Smooth muscle cell (in vitro differentiated cells): ENCODE results near the gene WDR20. TPM values are rescaled to one million over a fixed set of nuclear protein-coding genes. Genes with fewer than 3 reads are reported as not detected.

Experiments
- DNase-seq: peaks from one replicate; lab custom pipeline; 2025; ENCODE audit not compliant: unreplicated experiment; lab: John Stamatoyannopoulos, UW
- H2AFZ ChIP-seq: fragments of 200-600 bp; sonication (generic); 2 replicates; pipeline ENCODE4 v1.6.0; 2016; ENCODE audit warnings: antibody characterized with exemption, low read depth, mild to moderate bottlenecking
- H3F3A ChIP-seq: fragments of 200-600 bp; sonication (generic); 2 replicates; pipeline ENCODE4 v1.6.0; 2017; ENCODE audit warnings: antibody characterized with exemption, low read depth
- H3K27ac ChIP-seq: fragments of 200-600 bp; sonication (generic); 2 replicates; pipeline ENCODE4 v1.5.1; 2016; ENCODE audit warnings: low read depth, mild to moderate bottlenecking
- H3K27me3 ChIP-seq: fragments of 200-600 bp; sonication (generic); 2 replicates; pipeline ENCODE4 v1.6.1; 2016; ENCODE audit warnings: low read depth, mild to moderate bottlenecking
- H3K36me3 ChIP-seq: fragments of 200-600 bp; sonication (generic); 2 replicates; pipeline ENCODE4 v1.5.1; 2016; ENCODE audit warnings: low read depth
- H3K4me1 ChIP-seq: fragments of 200-600 bp; sonication (generic); 2 replicates; pipeline ENCODE4 v1.5.1; 2016; ENCODE audit warnings: low read depth
- H3K4me2 ChIP-seq: fragments of 200-600 bp; sonication (generic); 2 replicates; pipeline ENCODE4 v1.6.0; 2016; ENCODE audit warnings: mild to moderate bottlenecking
- H3K4me3 ChIP-seq: fragments of 200-600 bp; sonication (generic); 2 replicates; pipeline ENCODE4 v1.5.1; 2016; ENCODE audit warnings: mild to moderate bottlenecking
- H3K79me2 ChIP-seq: fragments of 200-600 bp; sonication (generic); 2 replicates; pipeline ENCODE4 v1.6.0; 2016; ENCODE audit warnings: low read depth, mild to moderate bottlenecking
- H3K9ac ChIP-seq: fragments of 200-600 bp; sonication (generic); 2 replicates; pipeline ENCODE4 v1.6.0; 2016; ENCODE audit warnings: low read depth
- H3K9me3 ChIP-seq: fragments of 200-600 bp; sonication (generic); replicated peaks from 2 replicates; pipeline ENCODE4 v1.5.1; 2016; ENCODE audit warnings: low read depth
- H4K20me1 ChIP-seq: fragments of 200-600 bp; sonication (generic); 2 replicates; pipeline ENCODE4 v1.6.0; 2016; ENCODE audit warnings: low read depth
- WGBS: methylation state at CpG from one replicate; pipeline ENCODE4 v1.1.7; 2016; ENCODE audit warnings: low lambda C conversion rate; 5-methylcytosine and 5-hydroxymethylcytosine counted together
- polyA plus RNA-seq: library from polyadenylated mRNA; unstranded; fragments of >200 nt; fragmentation: Nextera tagmentation; extraction: Ambion mirVana; gene quantifications from 2 replicates; pipeline ENCODE4 v1.2.1, GENCODE V29; 2016
- total RNA-seq: library from RNA; depleted of rRNA; stranded (reverse); fragments of >200 nt; gene quantifications from 2 replicates; pipeline ENCODE4 v1.2.3, GENCODE V29; 2014
- TF ChIP-seq, protein P1 (sequence below): fragments of 200-600 bp; sonication (generic); IDR thresholded peaks from 2 replicates; pipeline ENCODE4 v1.5.1; 2017; ENCODE audit warnings: borderline replicate concordance, mild to moderate bottlenecking, antibody characterized with exemption; ENCODE audit not compliant: insufficient read depth, poor library complexity, severe bottlenecking

Gene WDR20
- total and polyA plus RNA-seq, 2 experiments from 2014 or later = 12.0 to 19.4 TPM

DNA sequence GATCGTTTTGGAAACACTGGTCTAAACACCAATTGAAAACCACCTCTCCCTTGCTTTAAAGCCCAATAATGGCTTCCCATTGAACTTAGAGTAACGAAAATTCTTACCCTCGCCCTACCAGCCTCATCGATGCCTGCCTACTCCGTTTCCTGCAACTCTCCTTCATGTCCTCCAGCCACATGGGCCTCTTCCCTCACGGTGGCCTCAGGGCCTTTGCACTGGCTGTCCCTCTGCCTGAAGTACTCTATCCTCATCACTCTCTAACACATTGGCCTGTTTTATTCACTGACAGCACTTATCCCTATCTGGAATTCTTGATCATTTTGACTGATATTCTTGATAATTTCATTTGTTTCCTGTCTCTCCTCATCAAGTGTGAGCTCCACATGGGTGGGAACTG is 118.4 kb downstream of the WDR20 start:
- Histone ChIP-seq H3K27me3 (no peaks in the 10 kb centered on the region), H4K20me1 (no peaks in the 10 kb centered on the region), H2AFZ (no peak overlapping the region), H3F3A (no peaks in the 10 kb centered on the region), H3K79me2 (no peaks in the 10 kb centered on the region), H3K4me1 (peaks cover 3% of the 10 kb centered on the region), H3K4me2 (no peak overlapping the region), H3K9ac (no peak overlapping the region), H3K27ac (no peak overlapping the region), H3K36me3 (no peaks in the 10 kb centered on the region), H3K9me3 (no peaks in the 10 kb centered on the region), H3K4me3 (no peak overlapping the region)
- 96% methylated on average over 6 of the region's 6 CpGs for WGBS
- no peak for DNase-seq
- TF ChIP-seq, protein P1, sequence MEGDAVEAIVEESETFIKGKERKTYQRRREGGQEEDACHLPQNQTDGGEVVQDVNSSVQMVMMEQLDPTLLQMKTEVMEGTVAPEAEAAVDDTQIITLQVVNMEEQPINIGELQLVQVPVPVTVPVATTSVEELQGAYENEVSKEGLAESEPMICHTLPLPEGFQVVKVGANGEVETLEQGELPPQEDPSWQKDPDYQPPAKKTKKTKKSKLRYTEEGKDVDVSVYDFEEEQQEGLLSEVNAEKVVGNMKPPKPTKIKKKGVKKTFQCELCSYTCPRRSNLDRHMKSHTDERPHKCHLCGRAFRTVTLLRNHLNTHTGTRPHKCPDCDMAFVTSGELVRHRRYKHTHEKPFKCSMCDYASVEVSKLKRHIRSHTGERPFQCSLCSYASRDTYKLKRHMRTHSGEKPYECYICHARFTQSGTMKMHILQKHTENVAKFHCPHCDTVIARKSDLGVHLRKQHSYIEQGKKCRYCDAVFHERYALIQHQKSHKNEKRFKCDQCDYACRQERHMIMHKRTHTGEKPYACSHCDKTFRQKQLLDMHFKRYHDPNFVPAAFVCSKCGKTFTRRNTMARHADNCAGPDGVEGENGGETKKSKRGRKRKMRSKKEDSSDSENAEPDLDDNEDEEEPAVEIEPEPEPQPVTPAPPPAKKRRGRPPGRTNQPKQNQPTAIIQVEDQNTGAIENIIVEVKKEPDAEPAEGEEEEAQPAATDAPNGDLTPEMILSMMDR = no peak

Other genes starting within 250 kb of the WDR20 start
- 399 and 408 TPM in 2 replicates for gene DYNC1H1, start 175.3 kb upstream of the WDR20 start, total RNA-seq
- 137 and 172 TPM in 2 replicates for gene DYNC1H1, start 175.3 kb upstream of the WDR20 start, polyA plus RNA-seq
- gene HSP90AA1, start 52.9 kb upstream of the WDR20 start, total RNA-seq = 436 and 568 TPM in 2 replicates
- 353 and 446 TPM in 2 replicates for gene HSP90AA1, start 52.9 kb upstream of the WDR20 start, polyA plus RNA-seq
- 4.7 and 8.2 TPM in 2 replicates for gene MOK, start 165.3 kb downstream of the WDR20 start, total RNA-seq
- 6.4 and 9.0 TPM in 2 replicates for gene MOK, start 165.3 kb downstream of the WDR20 start, polyA plus RNA-seq
- 5.2 and 13.1 TPM in 2 replicates for gene ZNF839, start 179.8 kb downstream of the WDR20 start, total RNA-seq
- 4.0 and 5.7 TPM in 2 replicates for gene ZNF839, start 179.8 kb downstream of the WDR20 start, polyA plus RNA-seq
- gene CINP, start 223.0 kb downstream of the WDR20 start, total RNA-seq = 36.5 and 51.8 TPM in 2 replicates
- gene CINP, start 223.0 kb downstream of the WDR20 start, polyA plus RNA-seq = 34.9 and 43.6 TPM in 2 replicates
- 11.8 and 12.2 TPM in 2 replicates for gene TECPR2, start 223.0 kb downstream of the WDR20 start, total RNA-seq
- 8.5 and 11.0 TPM in 2 replicates for gene TECPR2, start 223.0 kb downstream of the WDR20 start, polyA plus RNA-seq